ENCODE measurements around the gene GNLY.
"Not testable (repeated sequence)": the region's sequence is repeated elsewhere in the genome, so short reads cannot be mapped to it uniquely, and the experiment has no call there.

GNLY gene

DNA sequence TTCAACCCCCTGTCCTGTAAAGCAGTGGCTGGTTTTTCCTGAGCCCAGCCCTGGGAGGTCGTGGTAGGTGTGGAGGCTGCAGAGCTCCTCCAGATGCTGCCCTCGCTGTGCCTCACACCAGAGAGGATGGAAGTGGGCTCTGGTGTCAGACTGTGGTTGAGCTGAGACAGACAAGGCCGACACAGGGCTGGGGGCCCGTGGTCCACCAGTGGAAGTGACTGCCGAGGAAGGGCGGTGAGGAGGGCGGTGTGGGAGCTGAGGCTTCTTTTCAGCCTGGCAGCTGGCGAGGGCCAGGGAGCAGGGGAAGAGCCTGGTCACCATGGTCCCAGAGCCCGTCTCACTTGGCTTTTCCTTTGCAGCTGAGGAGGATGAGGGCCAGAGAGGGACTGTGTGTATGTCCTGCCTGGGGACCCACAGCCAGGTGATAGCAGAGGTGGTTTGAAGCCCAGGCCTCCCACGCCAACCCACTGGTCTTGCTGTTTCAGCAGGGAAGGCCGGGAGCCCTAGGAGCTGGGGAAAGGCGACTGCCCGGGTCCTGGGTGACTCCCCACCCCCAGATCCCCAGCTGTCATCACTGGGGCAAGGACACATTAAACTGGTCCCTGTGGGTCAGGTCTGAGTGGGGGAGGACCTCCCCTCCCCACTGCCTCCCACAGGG is 34.7 kb upstream of the GNLY start:
- no peak overlapping the region for H3K27ac Mint-ChIP-seq

DNA sequence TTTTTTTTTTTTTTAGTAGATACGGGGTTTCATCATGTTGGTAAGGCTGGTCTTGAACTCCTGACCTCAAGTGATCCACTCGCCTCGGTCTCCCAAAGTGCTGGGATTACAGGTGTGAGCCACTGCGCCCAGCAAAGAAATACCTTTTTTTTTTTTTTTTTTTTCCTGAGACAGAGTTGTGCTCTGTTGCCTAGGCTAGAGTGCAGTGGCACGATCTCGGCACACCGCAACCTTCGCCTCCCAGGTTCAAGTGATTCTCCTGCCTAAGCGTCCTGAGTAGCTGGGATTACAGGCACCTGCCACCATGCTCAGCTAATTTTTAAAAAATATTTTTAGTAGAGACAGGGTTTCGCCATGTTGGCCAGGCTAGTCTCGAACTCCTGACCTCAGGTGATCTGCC is 33.9 kb upstream of the GNLY start:
- H3K27ac Mint-ChIP-seq; ATAC-seq; H3K27me3 Mint-ChIP-seq; H3K9me3 Mint-ChIP-seq; H3K4me1 Mint-ChIP-seq; H3K4me3 Mint-ChIP-seq; DNase-seq; H3K36me3 Mint-ChIP-seq (ENCODE audit: low read depth): not testable (repeated sequence)

More for the DNA sequence above, 34.7 kb upstream of the GNLY start:
- H3K36me3 Mint-ChIP-seq (ENCODE audit: low read depth): peaks cover 3% of the 10 kb centered on the region
- H3K4me1 Mint-ChIP-seq: no peaks in the 10 kb centered on the region
- H3K4me3 Mint-ChIP-seq: no peak overlapping the region
- no peaks in the 10 kb centered on the region for H3K9me3 Mint-ChIP-seq
- DNase-seq: no peak
- no peaks in the 10 kb centered on the region for H3K27me3 Mint-ChIP-seq
- ATAC-seq: no peak

DNA sequence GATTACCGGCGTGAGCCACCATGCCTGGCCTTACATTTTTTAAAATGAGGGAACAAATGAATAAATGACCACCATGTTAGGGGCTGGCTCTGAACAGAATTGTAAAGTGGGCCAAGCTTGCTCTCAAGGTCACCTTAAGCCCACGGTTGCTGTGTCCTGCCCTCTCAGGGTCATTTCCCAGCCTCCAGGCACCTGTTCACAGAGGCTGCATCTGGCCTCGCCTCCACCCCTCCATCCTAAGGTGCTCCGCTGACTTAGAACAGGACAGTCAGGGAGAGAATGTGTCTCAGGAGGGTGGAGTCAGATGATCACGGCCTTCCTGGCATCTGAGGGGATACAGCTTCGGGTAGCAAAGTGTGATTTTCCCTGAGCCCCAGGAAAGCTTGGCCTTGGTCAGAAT is 33.4 kb upstream of the GNLY start:
- Mint-ChIP-seq H3K27me3 (no peaks in the 10 kb centered on the region), H3K27ac (no peak overlapping the region), H3K4me3 (no peak overlapping the region), H3K9me3 (no peaks in the 10 kb centered on the region), H3K4me1 (no peaks in the 10 kb centered on the region), H3K36me3 (ENCODE audit: low read depth) (peaks cover 3% of the 10 kb centered on the region)
- no peak for ATAC-seq
- DNase-seq: no peak

DNA sequence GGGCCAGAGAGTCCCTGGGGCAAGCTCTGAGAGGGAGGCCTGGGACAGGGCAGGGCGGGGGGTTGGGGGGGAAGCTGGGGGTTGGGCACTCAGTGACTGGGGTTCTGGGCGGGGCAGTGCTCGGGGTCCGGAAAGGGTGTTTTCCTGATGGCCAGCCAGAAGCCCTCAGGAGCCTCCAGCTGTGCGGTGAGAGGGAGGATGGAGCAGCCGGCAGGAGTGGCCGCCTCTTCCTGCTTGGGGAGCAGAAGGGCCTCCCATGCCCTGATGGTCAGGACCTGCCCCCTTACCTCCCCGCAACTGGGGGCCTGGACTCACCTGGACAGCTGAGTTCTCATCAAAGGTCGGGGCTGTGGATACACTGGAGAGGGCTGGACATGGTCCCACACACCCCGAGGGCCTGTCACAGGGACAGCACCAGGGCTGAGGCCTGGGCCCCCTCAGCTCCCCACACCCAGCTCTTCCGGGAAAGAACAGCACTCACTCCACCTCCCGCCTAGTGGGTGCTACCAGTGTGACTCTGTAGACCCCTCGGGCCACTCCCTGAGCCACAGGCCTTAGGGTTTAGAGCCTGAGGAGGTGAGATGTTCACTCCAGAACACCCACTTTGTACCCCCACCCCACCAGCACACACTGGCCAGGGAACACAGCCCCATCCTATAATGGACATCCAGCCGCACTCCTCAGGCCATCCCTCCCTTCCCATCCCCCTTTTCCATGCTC is 32.9 kb upstream of the GNLY start:
- H3K27ac Mint-ChIP-seq: no peak overlapping the region
- H3K4me1 Mint-ChIP-seq: no peaks in the 10 kb centered on the region
- H3K27me3 Mint-ChIP-seq: no peaks in the 10 kb centered on the region
- H3K36me3 Mint-ChIP-seq (ENCODE audit: low read depth): no peaks in the 10 kb centered on the region
- no peak overlapping the region for H3K4me3 Mint-ChIP-seq
- no peak for DNase-seq
- ATAC-seq: no peak
- H3K9me3 Mint-ChIP-seq: no peaks in the 10 kb centered on the region

DNA sequence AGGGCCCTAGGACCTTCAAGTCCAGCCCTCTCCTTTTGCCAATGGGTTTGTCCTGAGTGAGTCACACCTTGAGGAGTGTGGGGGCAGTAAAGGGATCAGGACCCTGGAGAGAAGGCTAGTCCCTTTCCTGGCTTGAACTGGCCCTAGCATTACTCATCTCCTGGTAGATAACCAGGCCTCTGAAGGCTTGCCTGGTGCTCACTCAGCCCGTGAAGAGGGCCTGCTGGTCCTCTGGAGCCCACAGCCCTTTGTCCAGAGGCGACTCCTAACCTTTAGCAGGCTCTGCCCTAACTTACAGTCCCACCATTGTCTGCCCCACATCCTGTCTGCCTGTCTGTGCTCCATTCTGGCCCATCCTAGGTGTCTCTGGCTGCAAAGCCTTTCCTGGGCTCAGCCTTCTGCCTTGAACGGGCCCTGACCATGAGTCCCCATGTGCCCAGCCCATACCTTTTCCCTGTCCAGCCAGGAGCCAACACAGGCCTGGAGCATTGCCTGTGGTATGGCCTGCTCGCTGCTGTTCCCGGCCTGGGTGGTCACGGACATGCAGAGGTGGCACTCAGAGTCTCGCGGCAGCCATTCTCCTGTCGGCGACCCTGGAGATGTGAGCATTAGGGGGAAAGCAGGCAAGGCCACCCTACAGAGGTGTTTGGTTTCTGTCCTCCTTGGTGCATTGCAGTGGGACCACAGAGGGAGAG is 31.1 kb upstream of the GNLY start:
- DNase-seq (no peak), ATAC-seq (no peak)
- Mint-ChIP-seq H3K36me3 (ENCODE audit: low read depth) (no peaks in the 10 kb centered on the region), H3K27me3 (no peaks in the 10 kb centered on the region), H3K4me3 (no peak overlapping the region), H3K4me1 (no peaks in the 10 kb centered on the region), H3K27ac (no peak overlapping the region), H3K9me3 (no peaks in the 10 kb centered on the region)

DNA sequence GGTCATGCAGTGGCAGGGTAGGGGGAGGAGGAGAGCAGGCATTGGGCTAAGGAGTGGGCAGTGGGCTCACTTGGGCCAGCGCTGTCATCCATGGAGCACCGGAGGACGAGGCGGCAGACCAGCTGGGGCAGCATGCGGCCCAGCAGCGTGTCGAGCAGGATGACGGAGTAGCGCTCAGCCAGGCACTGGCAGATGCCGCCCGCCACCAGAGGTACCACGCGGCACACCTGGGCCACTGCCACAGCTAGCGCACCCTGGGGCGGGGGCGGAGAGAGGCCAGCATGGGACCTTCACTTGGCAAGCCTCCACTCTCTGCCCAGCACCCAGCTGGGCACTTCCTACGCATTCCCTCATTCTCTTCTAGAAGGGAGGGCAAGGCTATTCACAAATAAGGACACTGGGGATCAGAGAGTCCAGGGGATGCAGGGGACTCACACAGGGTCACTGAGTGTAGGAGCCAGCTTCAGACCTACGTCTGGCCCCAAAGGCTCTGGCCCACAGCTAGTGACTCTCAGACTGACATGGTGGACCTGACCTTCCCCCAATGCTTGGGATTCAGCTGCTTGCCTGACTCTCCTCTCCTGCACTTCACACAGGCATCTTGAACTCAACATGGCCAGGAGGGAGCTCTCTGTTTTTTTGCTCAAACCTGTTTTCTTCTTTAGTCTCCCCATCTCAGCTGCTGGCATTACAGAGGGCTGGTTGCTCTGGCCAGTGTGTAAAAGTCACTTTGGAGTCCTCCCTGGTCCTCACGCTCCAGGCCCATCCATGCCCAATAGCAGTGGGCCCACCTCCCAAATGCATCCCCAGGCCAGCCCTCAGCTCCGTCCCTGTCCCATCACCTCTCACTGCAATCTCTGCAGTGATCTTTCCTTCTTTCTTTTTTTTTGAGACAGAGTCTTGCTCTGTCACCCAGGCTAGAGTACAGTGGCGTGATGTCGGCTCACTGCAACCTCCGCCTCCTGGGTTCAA is 30.3 kb upstream of the GNLY start:
- Mint-ChIP-seq H3K4me1 (no peaks in the 10 kb centered on the region), H3K4me3 (no peak overlapping the region), H3K36me3 (ENCODE audit: low read depth) (no peaks in the 10 kb centered on the region), H3K9me3 (no peaks in the 10 kb centered on the region), H3K27me3 (no peaks in the 10 kb centered on the region), H3K27ac (no peak overlapping the region)
- ATAC-seq (no peak), DNase-seq (no peak)

DNA sequence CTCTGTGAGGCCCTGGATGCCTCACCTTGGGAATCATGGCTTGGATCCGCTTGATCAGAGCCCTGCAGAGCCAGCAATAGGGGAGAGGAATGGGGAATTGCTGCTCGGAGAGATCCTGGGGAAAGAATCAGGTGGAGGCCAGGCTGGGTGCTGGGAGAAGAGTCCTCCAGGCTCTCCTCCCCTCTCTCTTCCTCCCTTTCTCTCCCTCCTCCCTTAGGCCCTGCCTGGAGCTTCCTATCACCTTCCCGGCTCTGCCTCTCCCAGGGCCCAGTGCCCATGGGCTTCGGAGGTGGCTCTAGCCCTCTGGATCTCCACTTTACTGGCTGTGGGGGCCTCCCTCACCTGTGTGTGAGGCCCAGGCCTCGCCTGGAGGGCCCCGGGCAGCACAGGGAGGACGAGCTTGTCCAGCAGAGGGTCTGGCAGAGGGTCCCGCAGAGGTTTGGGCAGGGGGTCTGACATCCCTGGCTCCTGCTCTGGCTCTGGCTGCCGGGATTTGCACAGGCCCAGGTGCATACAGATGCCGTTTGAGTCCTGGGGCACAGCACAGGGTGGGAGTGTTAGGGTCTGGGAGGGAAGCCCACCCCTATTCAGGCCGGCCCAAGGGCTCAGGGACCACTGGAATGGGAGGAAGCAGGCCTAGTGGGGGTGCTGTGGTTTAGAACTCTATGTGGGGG is 28.8 kb upstream of the GNLY start:
- H3K27me3 Mint-ChIP-seq: no peaks in the 10 kb centered on the region
- no peak overlapping the region for H3K27ac Mint-ChIP-seq
- ATAC-seq (no peak), DNase-seq (no peak)
- no peaks in the 10 kb centered on the region for H3K36me3 Mint-ChIP-seq (ENCODE audit: low read depth)
- no peaks in the 10 kb centered on the region for H3K4me1 Mint-ChIP-seq
- H3K4me3 Mint-ChIP-seq: no peak overlapping the region
- no peaks in the 10 kb centered on the region for H3K9me3 Mint-ChIP-seq

DNA sequence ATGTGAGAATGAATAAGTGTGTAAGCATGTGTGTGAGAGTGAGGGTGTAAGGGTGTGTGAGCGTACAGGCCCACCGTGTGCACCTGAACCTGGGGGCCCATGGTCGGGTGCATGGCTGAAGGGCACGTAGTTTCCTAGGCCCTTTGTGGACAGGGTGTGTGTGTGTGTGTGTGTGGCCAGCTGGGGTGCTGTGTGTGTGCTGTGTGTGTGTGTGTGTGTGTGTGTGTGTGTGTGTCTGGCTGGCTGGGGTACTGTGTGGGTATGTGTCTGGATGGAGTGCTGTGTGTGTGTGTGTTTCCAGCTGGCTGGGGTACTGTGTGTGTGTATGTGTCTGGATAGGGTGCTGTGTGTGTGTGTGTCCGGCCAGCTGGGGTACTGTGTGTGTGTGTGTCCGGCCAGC is 28.1 kb upstream of the GNLY start:
- Mint-ChIP-seq H3K4me1 (no peaks in the 10 kb centered on the region), H3K9me3 (no peaks in the 10 kb centered on the region), H3K27me3 (no peaks in the 10 kb centered on the region), H3K4me3 (no peak overlapping the region), H3K36me3 (ENCODE audit: low read depth) (no peaks in the 10 kb centered on the region), H3K27ac (no peak overlapping the region)
- no peak for ATAC-seq
- DNase-seq: no peak

DNA sequence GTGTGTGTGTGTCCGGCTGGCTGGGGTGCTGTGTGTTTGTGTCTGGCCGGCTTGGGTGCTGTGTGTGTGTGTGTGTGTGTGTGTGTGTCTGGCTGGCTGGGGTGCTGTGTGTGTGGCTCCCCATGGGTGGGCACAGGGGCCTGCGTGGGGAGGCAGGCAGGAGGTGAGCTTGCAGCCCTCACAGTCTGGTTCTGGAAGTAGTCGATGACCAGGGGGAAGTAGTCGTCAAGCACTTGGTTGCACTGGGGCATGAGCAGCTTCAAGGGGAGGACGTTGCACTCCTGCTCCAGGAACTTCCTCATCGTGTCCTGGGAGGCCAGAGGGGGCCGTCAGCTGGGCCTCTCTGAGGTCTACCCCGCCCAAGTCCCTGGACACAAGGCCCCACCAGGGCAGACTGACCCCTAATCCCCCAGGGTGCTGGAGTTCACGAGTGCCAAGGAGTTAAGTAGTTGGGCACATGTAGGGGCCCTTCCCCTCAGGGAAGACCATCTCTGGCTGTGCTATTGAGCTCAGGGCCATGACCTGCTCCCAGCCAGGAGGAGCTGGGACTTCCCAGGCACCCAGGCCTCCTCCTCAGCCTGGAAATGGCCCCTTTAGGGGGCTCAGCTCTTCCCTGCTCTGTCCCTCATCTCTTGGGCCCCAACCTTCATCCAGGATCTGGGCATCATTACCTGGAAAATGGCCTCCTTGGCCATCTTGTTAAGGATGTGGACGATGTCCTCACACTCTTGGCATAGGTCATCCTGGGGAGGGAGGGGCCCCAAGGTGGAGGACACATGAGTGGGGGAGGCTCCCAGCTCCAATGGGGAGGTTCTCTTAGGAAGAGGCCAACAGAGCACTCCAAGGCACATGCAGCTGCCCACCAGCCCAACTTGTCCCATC is 27.5 kb upstream of the GNLY start:
- DNase-seq (no peak), ATAC-seq (no peak)
- no peaks in the 10 kb centered on the region for H3K4me1 Mint-ChIP-seq
- H3K9me3 Mint-ChIP-seq: no peaks in the 10 kb centered on the region
- no peaks in the 10 kb centered on the region for H3K36me3 Mint-ChIP-seq (ENCODE audit: low read depth)
- no peak overlapping the region for H3K4me3 Mint-ChIP-seq
- no peaks in the 10 kb centered on the region for H3K27me3 Mint-ChIP-seq
- H3K27ac Mint-ChIP-seq: no peak overlapping the region

DNA sequence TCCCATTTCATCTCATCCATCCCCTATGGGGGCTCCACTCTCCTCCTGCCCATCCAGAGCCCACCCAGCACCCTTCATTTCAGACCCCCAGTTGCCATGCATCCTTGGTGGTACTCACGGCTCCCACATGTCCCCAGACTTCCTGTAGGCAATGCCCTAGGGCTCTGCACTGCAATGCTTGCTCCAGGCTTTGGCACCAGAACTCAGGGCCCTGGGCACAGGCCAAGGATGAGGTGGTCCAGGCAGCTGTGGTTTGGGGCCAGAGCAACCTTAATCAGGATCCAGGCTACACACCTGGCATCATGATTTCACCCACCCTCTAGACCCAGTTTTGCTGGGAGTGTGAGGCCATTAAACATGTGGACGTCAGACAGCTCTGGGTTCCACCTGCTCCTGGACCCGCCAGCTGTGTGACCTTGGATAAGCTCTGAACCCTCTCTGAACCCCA is 26.6 kb upstream of the GNLY start:
- Mint-ChIP-seq H3K9me3 (no peaks in the 10 kb centered on the region), H3K36me3 (ENCODE audit: low read depth) (no peaks in the 10 kb centered on the region), H3K4me3 (no peak overlapping the region), H3K4me1 (no peaks in the 10 kb centered on the region), H3K27ac (no peak overlapping the region), H3K27me3 (no peaks in the 10 kb centered on the region)
- no peak for DNase-seq
- no peak for ATAC-seq

DNA sequence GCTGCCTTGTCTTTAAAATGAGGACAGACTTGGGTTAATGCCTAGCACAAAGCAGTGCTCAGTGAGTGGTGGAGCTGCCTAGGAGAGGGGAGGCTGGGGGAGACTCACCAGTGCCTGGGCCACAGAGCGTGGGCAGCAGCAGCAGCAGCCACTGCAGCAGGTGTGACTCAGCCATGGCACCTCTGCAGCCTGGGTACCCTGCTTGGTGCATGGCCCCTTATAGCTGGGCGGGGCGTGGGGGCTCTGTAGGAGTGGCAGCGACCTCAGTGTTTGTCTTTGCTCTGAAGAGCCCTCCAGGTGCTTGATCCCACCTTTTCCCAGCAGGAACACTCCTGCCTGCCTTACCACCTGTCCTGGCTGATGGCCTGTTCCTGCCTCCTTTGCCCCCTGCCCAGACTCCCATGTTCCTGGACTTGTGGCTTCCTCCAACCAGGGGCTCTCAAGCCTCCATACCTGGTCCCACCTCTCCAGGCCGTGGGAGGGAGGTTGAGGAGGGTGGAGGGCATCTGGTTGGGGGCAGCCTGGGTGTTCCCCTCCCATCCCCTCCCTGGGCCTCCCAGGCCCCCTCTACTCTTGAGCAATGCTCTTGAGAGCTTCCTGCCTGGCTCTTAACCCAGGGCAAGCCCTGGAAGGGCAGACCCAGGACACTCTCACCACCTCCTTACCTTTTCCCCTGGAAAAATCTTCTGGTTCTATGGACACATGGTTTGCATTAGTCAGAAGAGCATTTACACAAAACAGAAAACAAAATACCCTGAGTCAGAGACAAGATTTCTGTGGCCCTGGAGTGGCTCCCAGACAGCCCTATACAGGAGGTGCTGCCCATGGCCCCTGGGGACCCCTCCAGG is 25.9 kb upstream of the GNLY start, which contains the start of gene SFTPB:
TSS of gene SFTPB (minus strand) at position 191 of the 848 bp plus-strand sequence. CDS start at position 175, 16 bp downstream.
- no peaks in the 10 kb centered on the region for H3K4me1 Mint-ChIP-seq
- H3K27me3 Mint-ChIP-seq: no peaks in the 10 kb centered on the region
- DNase-seq: no peak
- no peak for ATAC-seq
- H3K27ac Mint-ChIP-seq: no peak within 1 kb of the TSS
- H3K36me3 Mint-ChIP-seq (ENCODE audit: low read depth): no peaks in the 10 kb centered on the region
- no peaks in the 10 kb centered on the region for H3K9me3 Mint-ChIP-seq
- H3K4me3 Mint-ChIP-seq: no peak within 1 kb of the TSS

DNA sequence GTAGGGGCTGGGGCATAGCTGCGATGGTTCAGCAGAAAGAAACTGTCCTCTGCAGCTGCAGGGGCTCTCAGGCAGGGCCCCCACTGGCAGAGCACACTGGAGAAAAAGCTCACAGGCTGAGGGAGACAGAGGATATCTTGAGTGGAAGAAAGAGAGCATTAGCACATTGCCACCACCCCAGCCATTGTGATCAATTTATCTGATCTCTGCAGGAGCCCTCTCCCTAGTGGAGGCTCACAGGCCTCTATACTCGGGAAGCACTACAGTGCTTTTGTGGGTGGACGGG is 25.4 kb upstream of the GNLY start:
- DNase-seq (no peak), ATAC-seq (no peak)
- H3K4me3 Mint-ChIP-seq: no peak overlapping the region
- no peaks in the 10 kb centered on the region for H3K9me3 Mint-ChIP-seq
- H3K4me1 Mint-ChIP-seq: no peaks in the 10 kb centered on the region
- H3K27ac Mint-ChIP-seq: no peak overlapping the region
- no peaks in the 10 kb centered on the region for H3K36me3 Mint-ChIP-seq (ENCODE audit: low read depth)
- H3K27me3 Mint-ChIP-seq: no peaks in the 10 kb centered on the region

DNA sequence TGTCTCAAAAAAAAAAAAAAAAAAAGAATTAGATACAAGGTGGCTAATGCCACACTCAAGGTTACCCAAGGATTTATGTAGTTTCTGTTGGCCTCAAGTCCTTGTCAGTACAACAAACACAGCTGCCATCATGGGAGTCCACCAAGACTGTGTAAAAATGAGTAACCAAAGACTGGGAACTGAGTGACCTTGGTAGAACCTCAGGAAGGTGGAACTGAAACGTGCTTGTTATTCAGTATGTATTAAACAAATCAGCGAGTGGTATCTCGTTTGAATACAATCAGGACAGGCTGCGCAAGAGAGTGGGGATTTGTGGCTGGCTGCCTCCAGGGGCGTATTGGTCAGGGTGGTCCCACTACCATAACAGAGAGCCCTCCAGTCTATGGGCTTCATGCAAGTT is 24.6 kb upstream of the GNLY start:
- Mint-ChIP-seq H3K4me3 (no peak overlapping the region), H3K4me1 (no peaks in the 10 kb centered on the region), H3K9me3 (no peaks in the 10 kb centered on the region), H3K36me3 (ENCODE audit: low read depth) (no peaks in the 10 kb centered on the region), H3K27me3 (no peaks in the 10 kb centered on the region), H3K27ac (no peak overlapping the region)
- DNase-seq: no peak
- no peak for ATAC-seq
